NCI-H187 treated with DMSO at 0.1 percent for 48 hours (cell line): ENCODE results near the gene FKBP1B.
"Not testable (repeated sequence)": the region's sequence is repeated elsewhere in the genome, so short reads cannot be mapped to it uniquely, and the experiment has no call there.

Experiments
- DNase-seq: peaks from one replicate; lab custom pipeline; 2025; lab: John Stamatoyannopoulos, UW

The FKBP1B gene

GRCh38 chr2:24104110-24104650 is 54.6 kb downstream of the FKBP1B start:
- no peak for DNase-seq

- DNase-seq = no peak
Measured at GRCh38 chr2:24104906-24105305, 55.4 kb downstream of the FKBP1B start.

GRCh38 chr2:24105816-24106215 is 56.3 kb downstream of the FKBP1B start:
- no peak for DNase-seq

- DNase-seq = no peak
Measured at GRCh38 chr2:24106786-24107185, 57.2 kb downstream of the FKBP1B start.

GRCh38 chr2:24107336-24107735 is 57.8 kb downstream of the FKBP1B start:
- DNase-seq = no peak

- DNase-seq = not testable (repeated sequence)
Measured at GRCh38 chr2:24109431-24109830, 59.9 kb downstream of the FKBP1B start.

- DNase-seq = no peak
Measured at GRCh38 chr2:24110660-24111303, 61.2 kb downstream of the FKBP1B start.

- no peak for DNase-seq
Measured at GRCh38 chr2:24111407-24111901, 61.9 kb downstream of the FKBP1B start.
